Endothelial cell of umbilical vein (primary cell): ENCODE data around the gene AUTS2. TPM values are rescaled to one million over a fixed set of nuclear protein-coding genes. Genes with fewer than 3 reads are reported as not detected.

Experiments used
- BruUV-seq: library from RNA; stranded (reverse); fragments of 400-500 nt; replicated peaks from 2 replicates; lab custom pipeline; 2021; lab: Mats Ljungman, UMichigan
- CTCF ChIA-PET: fragments of 300-600, 350-600 bp; sonication (Branson Sonifier 250); formaldehyde crosslinking; loops from one replicate; lab custom pipeline; 2021; ENCODE audit warnings: antibody characterized with exemption, inconsistent platforms; lab: Charles Lee
- POLR2A ChIA-PET: fragments of 300-600, 350-600 bp; sonication (Branson Sonifier 250); formaldehyde crosslinking; loops from one replicate; lab custom pipeline; 2021; ENCODE audit warnings: antibody characterized with exemption, inconsistent platforms; lab: Charles Lee
- DNase-seq: peaks from one replicate; pipeline ENCODE4 v3.0.0-alpha.2; 2011; ENCODE audit warnings: low read depth, low spot score
- FAIRE-seq: peaks from 2 replicates; lab custom pipeline; 2011; peaks lifted over from hg19 to GRCh38; lab: Jason Lieb, UNC
- H2AFZ ChIP-seq: 2 replicates; pipeline ENCODE4 v1.6.0; 2012; ENCODE audit warnings: low read depth, low read length, control low read depth, inconsistent platforms
- H3K27ac ChIP-seq: 2 replicates; pipeline ENCODE4 v1.5.1; 2011; ENCODE audit warnings: low read depth, mild to moderate bottlenecking, control low read depth, low read length, moderate library complexity; ENCODE audit not compliant: insufficient read depth
- H3K27me3 ChIP-seq, 2 experiments: 2 replicates each; pipeline versions ENCODE4 v1.6.0 to v1.6.1; 2011; ENCODE audit warnings: low read length in 2 of 2, mixed read lengths in 1 of 2; ENCODE audit not compliant: control insufficient read depth in 2 of 2, insufficient read depth in 2 of 2
- H3K36me3 ChIP-seq, 2 experiments: 2 replicates in 1 of 2; 3 replicates in 1 of 2; pipeline ENCODE4 v1.5.1; 2011; ENCODE audit warnings: low read length in 2 of 2, mild to moderate bottlenecking in 1 of 2, moderate library complexity in 1 of 2; ENCODE audit not compliant: control insufficient read depth in 2 of 2, insufficient read depth in 2 of 2; ENCODE audit errors: extremely low read depth in 1 of 2
- H3K4me1 ChIP-seq: 3 replicates; pipeline ENCODE4 v1.5.1; 2011; ENCODE audit warnings: mild to moderate bottlenecking, low read length; ENCODE audit not compliant: control insufficient read depth, insufficient read depth; ENCODE audit errors: extremely low read depth
- H3K4me2 ChIP-seq: 2 replicates; pipeline ENCODE4 v1.6.1; 2011; ENCODE audit warnings: low read length, control low read depth, mixed read lengths; ENCODE audit not compliant: insufficient read depth
- H3K4me3 ChIP-seq, 3 experiments: fragments of 200-600 bp in 1 of 3; sonication (generic), shearing (Covaris generic) in 1 of 3; replicated peaks in 1 of 3; 2 replicates each; pipeline ENCODE4 v1.5.1; 2011 to 2016; ENCODE audit warnings: control low read depth in 3 of 3, low read length in 3 of 3, mild to moderate bottlenecking in 2 of 3, inconsistent platforms in 1 of 3, low read depth in 1 of 3, moderate library complexity in 1 of 3; ENCODE audit not compliant: insufficient read depth in 1 of 3
- H3K79me2 ChIP-seq: 2 replicates; pipeline ENCODE4 v1.6.0; 2012; ENCODE audit warnings: low read length, inconsistent platforms; ENCODE audit not compliant: control insufficient read depth, insufficient read depth
- H3K9ac ChIP-seq: replicated peaks from 2 replicates; pipeline ENCODE3; 2011; ENCODE audit warnings: low read length, control low read depth; ENCODE audit not compliant: insufficient read depth; ENCODE audit errors: extremely low read depth
- H3K9me1 ChIP-seq: replicated peaks from 3 replicates; pipeline ENCODE4 v1.6.0; 2011; ENCODE audit warnings: mild to moderate bottlenecking, low read length; ENCODE audit not compliant: control insufficient read depth, insufficient read depth; ENCODE audit errors: extremely low read depth
- H3K9me3 ChIP-seq: replicated peaks from 2 replicates; pipeline ENCODE4 v1.5.1; 2012; ENCODE audit warnings: low read length, inconsistent platforms; ENCODE audit not compliant: control insufficient read depth, insufficient read depth
- H4K20me1 ChIP-seq: replicated peaks from 2 replicates; pipeline ENCODE3; 2011; ENCODE audit warnings: mild to moderate bottlenecking, low read length; ENCODE audit not compliant: control insufficient read depth, insufficient read depth; ENCODE audit errors: extremely low read depth
- EZH2 ChIP-seq: IDR thresholded peaks from 2 replicates; pipeline ENCODE4 v1.6.1; 2012; ENCODE audit warnings: borderline replicate concordance, low read depth, mild to moderate bottlenecking, moderate library complexity, low read length, inconsistent platforms; ENCODE audit not compliant: severe bottlenecking
- FOS ChIP-seq: IDR thresholded peaks from 2 replicates; pipeline ENCODE4 v1.6.1; 2011; ENCODE audit warnings: mild to moderate bottlenecking, low read length, moderate library complexity, borderline replicate concordance; ENCODE audit not compliant: insufficient read depth
- GATA2 ChIP-seq: IDR thresholded peaks from 2 replicates; pipeline ENCODE4 v1.7.0; 2011; ENCODE audit warnings: low read depth, mild to moderate bottlenecking, moderate library complexity, mixed read lengths, low read length; ENCODE audit not compliant: insufficient read length, insufficient read depth
- JUN ChIP-seq: IDR thresholded peaks from 2 replicates; pipeline ENCODE4 v1.6.1; 2011; ENCODE audit warnings: borderline replicate concordance, low read depth; ENCODE audit not compliant: insufficient read length, insufficient read depth
- MYC ChIP-seq: IDR thresholded peaks from one replicate; pipeline ENCODE4 v1.6.1; 2011; ENCODE audit warnings: mild to moderate bottlenecking, low read depth, low read length
- POLR2A ChIP-seq: IDR thresholded peaks from 2 replicates; pipeline ENCODE4 v1.6.1; 2012; ENCODE audit warnings: low read depth, mild to moderate bottlenecking, control low read depth, low read length
- POLR2AphosphoS5 ChIP-seq: IDR thresholded peaks from 2 replicates; pipeline ENCODE4 v1.6.1; 2012; ENCODE audit warnings: low read depth, mild to moderate bottlenecking, control low read depth, low read length, moderate library complexity; ENCODE audit not compliant: insufficient read depth
- dilution Hi-C: fragments of 300-500 bp; cut with MboI; formaldehyde crosslinking; loops from one replicate; pipeline ENCODE4 v1.15.0; 2019; ENCODE audit warnings: low sequenced_read_pairs; ENCODE audit not compliant: extremely low pct_ligation_motif_present
- intact Hi-C: fragments of 100-400 bp; cut with micrococcal nuclease; formaldehyde crosslinking; loops from one replicate; pipeline ENCODE4 v1.10.0; 2022
- polyA plus RNA-seq, 4 experiments: library from polyadenylated mRNA; depleted of rRNA in 3 of 4; stranded (reverse) in 3 of 4; unstranded in 1 of 4; fragments of >200 nt; gene quantifications; 2 replicates each; pipeline versions ENCODE4 v1.2.1 to v1.2.3, GENCODE V29; 2011 to 2012; ENCODE audit warnings: missing spikeins in 1 of 4
- total RNA-seq: library from RNA; stranded (reverse); gene quantifications from 2 replicates; pipeline ENCODE4 v1.2.3, GENCODE V29; 2021
- TF ChIP-seq, protein P1 (sequence below), 2 donors: IDR thresholded peaks; 1 replicate in 1 of 2; 2 replicates in 1 of 2; pipeline ENCODE4 v1.5.1; 2011; ENCODE audit warnings: low read length in 2 of 2, mild to moderate bottlenecking in 2 of 2, moderate library complexity in 2 of 2, control low read depth in 1 of 2, inconsistent platforms in 1 of 2, low read depth in 1 of 2; ENCODE audit not compliant: insufficient read depth in 1 of 2; ENCODE audit errors: extremely low read depth in 1 of 2

AUTS2 gene
- total and polyA plus RNA-seq, 2 donors (not counting 3 experiments of a cell fraction or from before 2014, with no cell fraction given): 0.59 to 8.0 TPM

GRCh38 chr7:69643708-69644445 is 45.6 kb downstream of the AUTS2 start:
- Histone ChIP-seq H3K4me3 (no peak overlapping the region), H3K9me1 (no peaks in the 10 kb centered on the region), H2AFZ (no peak overlapping the region), H3K9ac (no peak overlapping the region), H4K20me1 (no peaks in the 10 kb centered on the region), H3K27ac (no peak overlapping the region), H3K4me2 (no peak overlapping the region), H3K4me1 (no peaks in the 10 kb centered on the region), H3K27me3 (no peaks in the 10 kb centered on the region), H3K79me2 (no peaks in the 10 kb centered on the region), H3K36me3 (no peaks in the 10 kb centered on the region), H3K9me3 (no peaks in the 10 kb centered on the region)
- no TSS peak for BruUV-seq
- intact Hi-C loops: no loop called here
- DNase-seq (no peak), FAIRE-seq (no peak)
- no peak for TF ChIP-seq POLR2A
- TF ChIP-seq FOS: no peak
- TF ChIP-seq MYC: no peak
- TF ChIP-seq EZH2: no peak
- no peak for TF ChIP-seq POLR2AphosphoS5
- no peak for TF ChIP-seq JUN
- TF ChIP-seq, protein P1, sequence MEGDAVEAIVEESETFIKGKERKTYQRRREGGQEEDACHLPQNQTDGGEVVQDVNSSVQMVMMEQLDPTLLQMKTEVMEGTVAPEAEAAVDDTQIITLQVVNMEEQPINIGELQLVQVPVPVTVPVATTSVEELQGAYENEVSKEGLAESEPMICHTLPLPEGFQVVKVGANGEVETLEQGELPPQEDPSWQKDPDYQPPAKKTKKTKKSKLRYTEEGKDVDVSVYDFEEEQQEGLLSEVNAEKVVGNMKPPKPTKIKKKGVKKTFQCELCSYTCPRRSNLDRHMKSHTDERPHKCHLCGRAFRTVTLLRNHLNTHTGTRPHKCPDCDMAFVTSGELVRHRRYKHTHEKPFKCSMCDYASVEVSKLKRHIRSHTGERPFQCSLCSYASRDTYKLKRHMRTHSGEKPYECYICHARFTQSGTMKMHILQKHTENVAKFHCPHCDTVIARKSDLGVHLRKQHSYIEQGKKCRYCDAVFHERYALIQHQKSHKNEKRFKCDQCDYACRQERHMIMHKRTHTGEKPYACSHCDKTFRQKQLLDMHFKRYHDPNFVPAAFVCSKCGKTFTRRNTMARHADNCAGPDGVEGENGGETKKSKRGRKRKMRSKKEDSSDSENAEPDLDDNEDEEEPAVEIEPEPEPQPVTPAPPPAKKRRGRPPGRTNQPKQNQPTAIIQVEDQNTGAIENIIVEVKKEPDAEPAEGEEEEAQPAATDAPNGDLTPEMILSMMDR (IDR thresholded peaks at IDR 0.05; ENCODE audit: extremely low read depth in 1 of 2, insufficient read depth in 1 of 2, low read depth in 1 of 2, low read length in 2 of 2): no peak
- no peak for TF ChIP-seq GATA2
- POLR2A ChIA-PET: no interaction called here
- dilution Hi-C loops: no loop called here
- CTCF ChIA-PET: no interaction called here
